Activated T-helper 1 cell treated with anti-CD3 and anti-CD28 coated beads, Interleukin-2, amount 50 U/mL, for 16 hours (primary cell): ENCODE measurements around the gene SUGCT.

Source experiments
- DNase-seq, 2 donors: peaks; one replicate each; pipeline ENCODE4 v3.0.0-alpha.2; 2020; ENCODE audit warnings: low read depth in 1 of 2, low spot score in 1 of 2

The SUGCT gene

DNA sequence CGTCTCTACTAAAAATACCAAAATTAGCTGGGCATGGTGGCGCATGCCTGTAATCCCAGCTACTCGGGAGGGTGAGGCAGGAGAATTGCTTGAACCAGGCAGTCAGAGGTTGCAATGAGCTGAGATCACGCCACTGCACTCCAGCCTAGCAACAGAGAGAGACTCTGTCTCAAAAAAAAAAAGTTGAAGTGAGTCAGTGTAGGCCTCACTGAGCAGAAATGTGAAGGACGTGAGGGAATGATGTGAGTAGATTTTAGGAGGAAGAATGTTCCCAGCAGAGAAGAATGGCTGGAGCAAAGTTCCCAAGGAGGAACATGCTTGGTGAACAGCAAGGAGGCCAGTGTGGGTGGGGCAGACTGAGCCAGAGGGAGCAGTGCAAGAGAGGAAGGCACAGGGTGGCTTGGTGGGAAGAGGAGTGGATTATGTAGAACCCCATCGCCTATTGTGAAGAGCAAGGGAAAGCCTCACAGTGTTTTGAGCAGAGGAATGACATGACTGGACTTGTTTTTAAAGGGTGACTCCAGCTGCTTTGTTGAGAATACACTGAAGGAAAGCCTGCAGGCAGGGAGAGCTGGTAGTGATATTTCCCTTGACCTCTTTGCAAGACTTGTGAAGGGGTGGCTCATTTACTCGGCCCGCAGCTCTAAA lies 708.7 kb downstream of the SUGCT start:
- no peak for DNase-seq

DNA sequence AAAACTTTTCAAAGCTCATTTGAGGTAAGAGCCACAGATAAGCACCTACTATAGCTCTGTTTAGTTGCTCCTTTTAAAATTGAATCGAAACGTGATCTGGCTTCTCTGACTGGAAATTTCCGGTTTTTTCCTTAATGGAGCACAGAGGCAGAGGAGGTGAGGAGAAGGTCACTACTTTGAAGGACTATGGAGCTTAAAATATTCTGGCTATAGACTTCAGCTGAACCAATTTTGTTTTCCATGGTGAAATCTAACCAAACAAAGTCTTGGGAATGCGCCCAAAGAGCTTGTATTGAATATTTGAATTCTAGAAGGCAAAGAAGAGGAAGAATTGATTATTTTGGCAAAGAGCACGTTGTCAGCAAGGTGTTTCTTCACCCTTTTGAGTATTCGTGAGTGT lies 711.1 kb downstream of the SUGCT start:
- DNase-seq: no peak

GRCh38 chr7:40847921-40848320 lies 713.1 kb downstream of the SUGCT start:
- DNase-seq: no peak

DNA sequence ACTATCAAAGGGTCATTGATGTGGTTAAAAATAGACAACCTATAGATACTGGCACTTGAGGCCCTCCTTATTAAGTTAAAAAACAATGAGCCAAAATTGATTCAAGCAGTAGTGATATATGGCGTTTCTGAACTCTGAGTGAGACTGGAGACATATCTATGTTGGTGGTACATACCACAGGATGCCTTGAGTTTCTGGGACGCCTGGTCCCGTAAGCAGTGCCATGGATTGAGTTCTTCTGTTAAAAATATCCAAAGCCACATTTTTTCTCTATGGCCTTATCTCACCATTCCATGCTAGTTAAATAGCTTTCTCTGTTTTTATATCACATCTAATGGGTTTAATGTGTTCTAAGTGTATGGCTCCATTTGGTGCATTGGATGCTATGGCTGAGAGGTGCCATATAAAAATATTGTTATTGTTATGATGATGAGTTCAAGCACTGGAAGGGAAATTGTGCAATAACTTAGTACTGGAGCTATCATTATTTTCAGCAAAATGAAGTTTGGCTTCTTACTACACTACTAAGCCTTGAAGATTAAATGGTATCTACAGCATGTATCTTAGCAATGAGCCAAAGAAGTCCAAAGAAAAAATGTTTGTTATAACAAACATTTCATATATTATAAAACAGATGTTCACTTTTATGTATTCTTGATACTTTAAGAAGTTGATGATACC lies 713.9 kb downstream of the SUGCT start:
- DNase-seq: no peak

- no peak for DNase-seq
Observed at GRCh38 chr7:40850017-40850416, 715.2 kb downstream of the SUGCT start.

DNA sequence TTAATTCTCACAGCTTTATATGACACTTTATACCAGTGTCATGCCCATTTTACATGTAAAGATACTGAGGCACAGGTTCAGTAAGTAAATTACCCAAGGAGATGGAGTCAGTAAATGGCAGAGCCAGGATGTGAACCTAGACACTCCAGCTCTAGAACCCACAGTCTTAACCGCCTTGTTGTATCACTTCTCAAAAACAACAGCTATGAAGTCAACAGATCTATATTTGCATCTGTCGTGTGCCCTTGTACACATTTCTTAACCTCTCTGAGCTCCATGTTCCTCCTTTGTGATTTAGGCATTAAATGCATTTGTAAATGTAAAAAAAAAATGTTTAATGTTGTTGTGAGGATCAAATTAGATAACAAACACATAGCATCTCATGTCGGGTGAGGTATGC lies 716.2 kb downstream of the SUGCT start:
- no peak for DNase-seq

DNA sequence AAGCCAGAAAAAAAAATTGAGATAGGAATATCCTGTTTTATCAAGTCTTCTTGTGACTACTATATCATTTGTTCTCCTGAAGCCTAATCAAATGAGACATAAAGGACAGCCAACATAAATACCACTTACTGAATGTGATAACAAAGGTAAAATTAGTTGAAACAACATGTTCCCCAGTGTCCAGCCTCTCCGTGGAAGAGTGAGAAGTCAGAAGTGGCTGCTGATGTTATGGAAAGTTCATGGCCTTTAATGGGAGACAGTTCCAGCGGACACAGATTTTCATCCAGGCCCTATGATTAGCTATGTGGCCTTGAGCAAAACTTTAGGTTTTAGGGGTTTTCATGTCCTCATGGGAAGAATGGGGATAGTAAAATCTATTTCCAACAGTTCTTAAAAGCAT lies 724.3 kb downstream of the SUGCT start:
- DNase-seq: no peak

GRCh38 chr7:40859965-40860543 lies 725.2 kb downstream of the SUGCT start:
- no peak for DNase-seq

GRCh38 chr7:40865441-40866233 lies 730.8 kb downstream of the SUGCT start:
- no peak for DNase-seq

DNA sequence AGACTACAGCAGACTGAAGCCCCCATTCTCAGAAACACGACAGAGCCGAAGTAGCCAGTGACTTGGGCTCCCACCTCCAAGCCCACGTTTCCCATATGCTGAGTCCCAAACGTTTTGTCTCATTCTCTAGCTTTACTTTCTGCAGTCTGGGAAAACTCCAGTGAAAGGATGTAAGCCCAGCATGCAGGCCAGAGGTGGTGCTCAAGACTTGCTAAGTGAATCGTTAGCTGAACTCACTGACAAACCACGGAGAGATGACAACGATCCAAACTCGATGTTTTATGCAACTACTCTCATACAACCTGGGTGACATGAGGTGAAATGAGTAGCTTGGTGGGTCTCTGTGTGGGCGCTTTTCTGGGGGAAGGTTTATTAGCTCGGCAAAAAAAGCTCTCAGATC lies 731.8 kb downstream of the SUGCT start:
- DNase-seq: no peak

GRCh38 chr7:40870108-40870507 lies 735.3 kb downstream of the SUGCT start:
- DNase-seq: no peak

- DNase-seq: no peak
Observed at GRCh38 chr7:40873248-40873647, 738.4 kb downstream of the SUGCT start.

DNA sequence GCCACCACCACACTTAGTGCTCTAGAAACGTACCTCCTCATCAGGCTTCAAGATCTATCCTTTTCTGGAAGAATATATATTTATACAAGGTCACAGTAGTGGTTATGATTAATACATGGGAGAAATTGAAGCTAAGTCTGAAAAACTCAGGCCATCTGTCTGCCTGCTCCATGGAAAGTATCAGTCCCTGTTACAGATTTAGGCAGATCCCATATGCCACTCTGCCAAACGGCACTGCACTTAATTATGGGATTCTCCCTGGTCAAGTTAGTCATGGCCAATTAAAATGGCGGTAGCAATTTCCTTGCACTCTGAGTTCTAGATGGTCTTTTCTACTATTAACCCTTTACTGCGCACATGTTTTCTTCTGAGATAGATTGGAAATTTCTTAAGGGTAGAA lies 740.0 kb downstream of the SUGCT start:
- no peak for DNase-seq

DNA sequence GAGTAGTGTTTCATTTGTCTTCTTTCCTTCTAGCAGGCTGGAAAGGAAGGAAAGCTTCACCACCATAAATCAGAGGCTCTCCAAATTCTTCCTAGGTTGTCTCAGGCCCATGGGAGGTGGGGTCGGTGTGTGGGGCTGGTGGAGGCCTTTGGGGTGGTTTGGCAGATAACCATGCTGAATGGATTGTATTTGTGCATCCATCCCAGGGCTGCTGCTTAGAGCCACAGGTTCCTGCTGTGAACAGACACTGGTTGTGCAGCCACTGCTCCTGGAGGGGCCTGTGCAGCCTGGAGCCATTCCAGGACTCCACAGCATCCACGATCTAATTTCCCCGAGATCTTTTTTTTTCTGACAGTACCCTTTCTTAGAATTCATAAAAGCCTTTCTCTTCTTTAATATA lies 741.8 kb downstream of the SUGCT start:
- DNase-seq: no peak

DNA sequence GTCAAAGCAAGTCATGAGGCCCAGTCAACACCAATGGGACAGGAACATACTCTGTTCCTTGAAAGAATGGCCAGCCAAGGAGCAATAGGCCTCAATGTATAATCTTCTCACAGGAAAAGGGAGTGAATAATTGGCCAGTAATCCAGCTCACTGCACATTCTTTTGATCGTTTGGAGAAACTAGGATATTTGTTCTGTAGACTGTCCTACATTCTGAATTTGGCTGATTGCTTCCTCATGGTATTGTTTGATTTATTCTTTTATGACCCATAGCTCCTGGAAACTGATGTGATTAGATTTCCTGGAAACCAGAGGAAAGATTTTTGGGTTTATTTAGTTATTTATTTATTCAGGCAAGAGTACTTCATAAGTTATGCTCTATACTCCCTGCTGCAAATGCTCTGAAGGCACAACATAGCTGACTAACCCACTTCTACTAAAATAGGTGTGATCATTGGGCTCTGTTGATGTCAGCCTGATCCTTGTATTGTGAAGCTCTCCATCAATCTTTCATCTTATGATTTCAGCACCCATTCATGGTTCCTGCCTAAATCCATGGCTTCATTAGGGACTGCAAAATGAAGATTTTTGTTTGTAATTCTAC lies 745.2 kb downstream of the SUGCT start:
- DNase-seq: no peak

- no peak for DNase-seq
Observed at GRCh38 chr7:40880581-40880980, 745.8 kb downstream of the SUGCT start.

GRCh38 chr7:40881405-40881926 lies 746.7 kb downstream of the SUGCT start:
- DNase-seq: no peak

DNA sequence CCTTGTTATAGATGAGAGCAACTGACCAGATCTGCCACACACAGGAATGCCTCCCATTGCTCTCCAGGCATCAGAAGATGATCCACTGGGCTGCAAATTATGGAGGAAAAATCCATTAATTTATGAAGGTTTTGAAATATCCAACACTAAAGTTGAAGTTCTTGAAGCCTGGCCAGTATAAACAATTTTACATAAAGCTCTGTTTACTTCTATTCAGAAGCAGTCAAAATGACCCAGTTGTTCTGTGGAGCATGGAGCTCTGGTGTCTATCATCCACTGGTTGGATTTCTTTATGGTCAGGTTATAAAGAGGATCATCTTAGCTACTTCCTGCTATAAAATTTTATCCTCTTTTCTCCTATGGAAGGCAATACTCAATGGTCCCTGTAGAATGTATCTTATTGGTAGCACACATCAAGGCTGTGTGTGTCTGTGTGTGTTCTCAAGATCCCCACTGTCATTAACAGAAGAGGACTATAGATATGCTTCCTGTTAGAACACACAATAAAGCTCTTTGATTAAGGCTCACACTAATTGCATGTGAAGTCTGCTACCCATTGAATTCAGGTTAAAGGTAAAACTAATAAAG lies 747.4 kb downstream of the SUGCT start:
- no peak for DNase-seq

GRCh38 chr7:40883826-40884225 lies 749.0 kb downstream of the SUGCT start:
- no peak for DNase-seq

GRCh38 chr7:40884241-40884640 lies 749.4 kb downstream of the SUGCT start:
- DNase-seq: no peak

- no peak for DNase-seq
Observed at GRCh38 chr7:40885503-40885902, 750.7 kb downstream of the SUGCT start.
